ENCODE data around the gene PROCA1. TPM values are rescaled to one million over a fixed set of nuclear protein-coding genes. Genes with fewer than 3 reads are reported as not detected.

PROCA1 gene
- total and polyA plus RNA-seq, 9 of the 15 experiments (the other 6 are each of a cell fraction or from before 2014, with no cell fraction given) = 0.78 to 16.2 (median 5.6) TPM

DNA sequence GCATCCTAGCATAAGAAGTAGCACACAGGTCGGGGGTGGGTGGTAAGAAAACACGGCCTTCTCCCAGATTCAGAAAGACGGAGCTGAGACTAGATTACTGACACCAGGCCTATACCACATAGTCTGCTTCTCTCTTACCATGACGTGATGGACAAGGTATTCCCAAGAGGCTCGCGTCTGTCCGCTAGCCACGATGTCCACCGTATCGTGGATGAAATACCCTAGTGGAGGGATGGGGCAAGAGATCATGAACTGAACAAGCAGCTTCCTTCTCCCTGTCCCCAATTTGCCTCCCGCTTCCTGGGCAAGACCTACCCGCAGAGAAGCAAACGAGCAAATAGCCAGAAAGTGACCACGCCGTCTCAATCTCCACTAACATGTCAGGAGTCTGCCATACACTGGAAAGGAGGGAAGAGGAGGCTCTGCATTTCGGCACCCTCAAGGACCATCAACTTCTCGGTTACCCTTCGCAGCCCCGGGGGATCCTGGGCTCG lies 13.5 kb upstream of the PROCA1 start (continued):
- TF ChIP-seq HDGF (IDR thresholded peaks at IDR 0.05) (no peak), HSF4 (CRISPR knock-in tag; IDR thresholded peaks at IDR 0.05; ENCODE audit: borderline replicate concordance) (no peak), HMGXB4 (CRISPR knock-in tag; IDR thresholded peaks at IDR 0.05) (no peak), ZNF318 (IDR thresholded peaks at IDR 0.05; ENCODE audit: borderline replicate concordance in 1 of 2, low read depth in 1 of 2) (no peak), ARID4B (CRISPR knock-in tag; IDR thresholded peaks at IDR 0.05) (no peak), TAF1 (IDR thresholded peaks at IDR 0.05; ENCODE audit: control insufficient read depth, extremely low read depth, insufficient read depth, low read length, severe bottlenecking) (no peak), TBP (optimal IDR thresholded peaks at IDR 0.05; ENCODE audit: low read depth, low read length) (no peak), WHSC1 (IDR thresholded peaks at IDR 0.05; ENCODE audit: low read length) (no peak), CBFA2T3 (IDR thresholded peaks at IDR 0.05) (no peak)
- TF ChIP-seq, protein P1, sequence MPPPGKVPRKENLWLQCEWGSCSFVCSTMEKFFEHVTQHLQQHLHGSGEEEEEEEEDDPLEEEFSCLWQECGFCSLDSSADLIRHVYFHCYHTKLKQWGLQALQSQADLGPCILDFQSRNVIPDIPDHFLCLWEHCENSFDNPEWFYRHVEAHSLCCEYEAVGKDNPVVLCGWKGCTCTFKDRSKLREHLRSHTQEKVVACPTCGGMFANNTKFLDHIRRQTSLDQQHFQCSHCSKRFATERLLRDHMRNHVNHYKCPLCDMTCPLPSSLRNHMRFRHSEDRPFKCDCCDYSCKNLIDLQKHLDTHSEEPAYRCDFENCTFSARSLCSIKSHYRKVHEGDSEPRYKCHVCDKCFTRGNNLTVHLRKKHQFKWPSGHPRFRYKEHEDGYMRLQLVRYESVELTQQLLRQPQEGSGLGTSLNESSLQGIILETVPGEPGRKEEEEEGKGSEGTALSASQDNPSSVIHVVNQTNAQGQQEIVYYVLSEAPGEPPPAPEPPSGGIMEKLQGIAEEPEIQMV (tag; conservative IDR thresholded peaks at IDR 0.05; ENCODE audit: low read depth) = no peak
